Stimulated activated CD8-positive, alpha-beta memory T cell treated with anti-CD3 and anti-CD28 coated beads, Interleukin-15, amount 100 ng/mL, for 4 hours (primary cell): Measurements from ENCODE around the gene C1QTNF1.

Experiments
- DNase-seq, 2 donors: peaks; one replicate each; pipeline ENCODE4 v3.0.0-alpha.2; 2020; ENCODE audit warnings: low read depth in 2 of 2

The C1QTNF1 gene

DNA sequence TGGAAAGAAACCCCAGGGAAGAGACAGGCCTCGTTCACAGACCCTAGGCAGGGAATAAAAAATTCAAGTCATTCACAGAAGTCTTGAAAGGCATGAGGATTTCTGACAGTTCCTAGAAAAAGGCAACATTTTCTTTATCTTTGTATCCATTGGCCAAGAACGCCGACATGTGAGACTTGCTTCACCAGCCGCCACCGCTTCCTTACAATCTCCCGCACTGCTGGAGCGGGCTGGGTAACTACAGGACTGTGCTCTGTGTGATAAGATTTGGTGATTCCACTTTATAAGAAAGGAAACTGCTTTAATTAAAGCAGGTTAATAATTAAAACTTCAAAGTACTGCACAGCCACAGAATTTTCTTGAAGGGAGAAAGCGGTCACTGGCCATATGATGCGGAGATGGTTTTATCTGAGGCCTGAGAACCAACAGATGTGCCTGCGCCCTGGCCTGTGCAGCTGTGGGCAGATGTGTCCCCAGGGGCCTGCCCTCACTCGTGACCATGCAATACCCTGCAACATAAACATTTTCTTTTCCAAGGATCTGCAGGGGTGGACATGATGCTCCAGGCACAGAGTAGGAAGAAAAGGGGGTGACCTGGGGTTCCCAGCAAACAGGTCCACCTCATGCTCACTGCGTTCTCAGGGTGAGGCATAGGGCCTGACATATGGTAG, 31.3 kb upstream of the C1QTNF1 start:
- no peak for DNase-seq

GRCh38 chr17:78993241-78993956, 30.6 kb upstream of the C1QTNF1 start:
- no peak for DNase-seq

DNA sequence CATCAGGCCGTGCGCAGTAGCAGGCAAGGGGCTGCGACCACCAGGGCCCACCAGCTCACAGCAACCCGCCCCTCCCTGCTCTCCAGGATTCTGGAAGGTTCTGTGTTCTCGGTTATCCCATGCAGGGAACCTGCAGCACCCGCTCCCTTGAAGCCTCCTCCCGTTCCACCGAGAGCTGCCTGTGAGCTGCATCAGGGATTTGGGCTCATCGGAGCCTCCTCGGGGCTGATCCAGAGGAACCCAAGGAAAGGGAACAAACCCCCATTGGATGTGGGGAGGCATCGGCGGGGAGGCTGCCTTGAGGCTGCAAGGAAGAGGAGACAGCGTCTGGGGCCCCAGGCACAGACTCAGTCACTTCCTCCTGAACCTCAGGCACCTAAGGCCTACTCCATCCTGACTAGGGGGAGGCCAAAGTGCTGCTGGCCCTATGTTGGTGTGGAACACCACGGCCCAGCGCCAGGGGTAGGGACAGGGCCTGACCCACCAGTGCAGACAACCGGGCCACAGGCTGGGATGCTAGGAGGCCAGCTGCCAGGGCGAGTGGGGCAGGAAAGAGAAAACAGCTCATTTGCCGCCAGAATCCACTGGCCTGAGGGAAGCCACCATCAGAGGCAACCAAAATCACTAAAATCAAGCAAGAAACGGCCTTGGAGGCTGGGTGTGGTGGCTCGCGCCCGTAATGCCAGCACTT, 29.8 kb upstream of the C1QTNF1 start:
- DNase-seq: no peak

DNA sequence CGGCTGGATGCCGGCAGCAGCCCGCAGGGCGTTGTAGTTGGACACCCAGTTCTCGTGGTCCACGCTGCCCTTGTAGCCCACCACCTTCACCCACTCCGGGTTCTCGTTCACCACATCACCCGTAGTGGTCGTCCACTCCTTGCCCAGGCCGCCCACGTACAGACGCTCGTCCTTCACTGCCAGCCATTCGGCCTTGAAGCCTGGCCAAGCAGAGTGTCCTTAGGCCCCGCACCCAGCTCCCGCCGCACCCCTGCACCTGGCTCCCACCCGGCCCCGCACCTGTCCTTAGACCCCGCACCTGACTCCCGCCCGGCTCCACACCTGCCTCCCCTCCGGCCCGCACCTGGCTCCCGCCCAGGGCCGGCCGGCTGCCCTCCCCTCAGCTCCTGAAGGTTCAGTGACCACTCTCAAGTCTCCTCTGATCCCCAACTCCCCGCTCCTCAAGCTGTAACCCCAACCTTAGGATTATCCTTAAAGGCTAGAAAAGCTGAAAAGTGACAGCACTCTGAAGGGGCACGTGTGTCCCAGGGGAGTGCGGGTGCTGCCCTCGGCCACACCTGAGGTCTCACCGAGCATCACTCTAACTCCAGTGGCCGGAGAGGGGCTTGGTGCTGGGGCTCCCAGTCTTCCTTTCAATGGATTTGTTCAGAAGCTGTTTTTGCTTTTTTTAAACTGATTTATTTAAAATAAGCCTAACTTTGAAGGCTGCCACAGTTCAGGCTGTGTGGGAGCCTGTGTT, 28.8 kb upstream of the C1QTNF1 start:
- no peak for DNase-seq

- no peak for DNase-seq
Measured at GRCh38 chr17:78995761-78996451, 28.1 kb upstream of the C1QTNF1 start.

DNA sequence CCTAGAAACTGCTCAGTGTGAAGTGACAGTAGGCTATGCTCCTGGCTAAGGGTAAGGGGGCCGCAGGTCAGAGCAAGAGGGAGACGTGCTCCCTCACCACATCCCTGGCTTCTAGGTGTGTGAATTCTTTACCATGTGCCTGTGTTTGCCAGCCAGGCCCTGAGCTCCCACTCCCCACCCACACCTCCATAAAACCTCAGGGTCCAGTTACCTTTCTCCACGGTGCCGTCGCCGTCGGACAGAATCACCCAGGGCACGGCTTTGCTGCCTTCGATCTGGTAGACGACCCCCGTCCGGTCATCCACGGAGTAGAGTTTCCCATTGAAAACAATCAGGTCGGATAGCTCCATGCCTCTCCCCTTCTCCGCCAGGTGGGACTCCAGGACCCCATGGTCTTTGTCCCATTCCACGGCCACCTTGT, 27.2 kb upstream of the C1QTNF1 start:
- DNase-seq: no peak

DNA sequence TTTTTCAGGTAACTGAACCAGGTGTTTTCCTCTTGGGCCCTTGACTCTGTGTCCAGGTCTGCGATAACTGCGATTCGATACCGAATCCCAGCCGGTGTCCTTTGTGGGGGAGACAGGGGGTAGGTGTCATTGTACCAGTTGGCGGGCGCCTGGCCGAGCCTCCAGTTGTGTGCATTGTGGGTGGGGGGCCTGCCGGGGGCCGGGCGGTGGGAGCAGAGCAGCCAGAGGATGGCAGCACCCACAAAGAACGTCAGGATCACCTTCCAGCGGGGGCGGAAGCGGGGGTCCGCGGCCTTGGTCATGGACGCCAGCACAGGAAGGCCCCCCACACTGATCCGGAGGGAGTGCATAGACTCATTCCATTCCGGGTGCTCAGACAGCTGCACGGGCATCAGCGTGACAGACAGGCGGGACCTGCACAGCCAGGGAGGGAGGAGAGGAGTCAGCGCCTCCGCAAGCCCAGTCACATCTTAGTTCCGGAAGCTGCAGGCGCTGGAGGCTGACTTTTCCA, 26.7 kb upstream of the C1QTNF1 start:
- no peak for DNase-seq

DNA sequence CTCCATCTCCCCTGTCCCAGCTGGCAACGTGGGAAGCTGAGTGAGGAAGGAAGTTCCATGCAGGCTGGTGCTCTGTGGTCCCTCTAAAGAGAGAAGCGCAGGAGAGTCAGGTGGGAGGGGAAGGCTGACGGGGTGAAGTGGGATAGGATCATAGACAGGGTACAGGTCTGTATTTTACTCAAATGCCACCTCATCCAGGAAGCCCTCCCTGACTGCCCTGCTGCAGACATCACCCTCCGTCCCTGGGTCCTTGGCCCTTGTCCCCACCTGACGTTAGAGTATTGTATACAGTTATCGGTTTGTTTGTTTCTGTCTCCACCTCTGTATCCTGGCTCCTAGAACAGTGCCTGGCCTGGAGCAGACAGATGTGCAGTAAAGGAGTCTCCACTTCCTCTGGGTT, 26.1 kb upstream of the C1QTNF1 start:
- no peak for DNase-seq

- no peak for DNase-seq
Measured at GRCh38 chr17:78998311-78999055, 25.5 kb upstream of the C1QTNF1 start.

DNA sequence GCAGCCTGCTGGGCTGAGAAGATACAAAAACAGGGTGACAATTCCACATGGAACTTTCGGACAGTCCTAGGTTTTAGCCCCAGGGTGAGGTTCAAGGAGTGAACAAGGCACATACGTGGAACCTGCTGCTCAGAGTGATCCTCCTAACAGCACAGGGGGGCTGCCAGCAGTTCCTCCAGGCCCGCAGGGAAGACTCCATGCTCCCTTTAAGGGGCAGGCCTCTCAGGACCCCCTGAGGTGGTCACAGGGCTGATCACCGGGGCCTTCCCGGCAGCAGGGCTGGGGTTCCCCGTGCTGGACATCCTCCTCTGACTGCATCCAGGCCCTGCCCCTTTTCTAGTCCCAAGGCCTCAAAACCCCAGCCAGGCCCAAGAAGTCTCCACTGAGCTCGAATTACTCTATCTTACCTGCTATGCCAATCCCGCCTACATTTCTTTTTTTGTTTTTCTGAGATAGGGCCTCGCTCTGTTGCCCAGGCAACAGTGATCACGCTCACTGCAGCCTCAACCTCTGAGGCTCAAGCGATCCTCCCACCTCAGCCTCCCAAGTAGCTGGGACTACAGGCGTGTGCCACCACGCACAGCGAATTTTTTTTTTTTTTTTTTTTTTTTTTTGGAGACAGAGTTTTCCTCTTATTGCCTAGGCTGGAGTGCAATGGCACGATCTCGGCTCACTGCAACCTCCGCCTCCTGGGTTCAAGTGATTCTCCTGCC, 24.8 kb upstream of the C1QTNF1 start:
- no peak for DNase-seq

GRCh38 chr17:78999947-79000395, 24.0 kb upstream of the C1QTNF1 start:
- DNase-seq: no peak

DNA sequence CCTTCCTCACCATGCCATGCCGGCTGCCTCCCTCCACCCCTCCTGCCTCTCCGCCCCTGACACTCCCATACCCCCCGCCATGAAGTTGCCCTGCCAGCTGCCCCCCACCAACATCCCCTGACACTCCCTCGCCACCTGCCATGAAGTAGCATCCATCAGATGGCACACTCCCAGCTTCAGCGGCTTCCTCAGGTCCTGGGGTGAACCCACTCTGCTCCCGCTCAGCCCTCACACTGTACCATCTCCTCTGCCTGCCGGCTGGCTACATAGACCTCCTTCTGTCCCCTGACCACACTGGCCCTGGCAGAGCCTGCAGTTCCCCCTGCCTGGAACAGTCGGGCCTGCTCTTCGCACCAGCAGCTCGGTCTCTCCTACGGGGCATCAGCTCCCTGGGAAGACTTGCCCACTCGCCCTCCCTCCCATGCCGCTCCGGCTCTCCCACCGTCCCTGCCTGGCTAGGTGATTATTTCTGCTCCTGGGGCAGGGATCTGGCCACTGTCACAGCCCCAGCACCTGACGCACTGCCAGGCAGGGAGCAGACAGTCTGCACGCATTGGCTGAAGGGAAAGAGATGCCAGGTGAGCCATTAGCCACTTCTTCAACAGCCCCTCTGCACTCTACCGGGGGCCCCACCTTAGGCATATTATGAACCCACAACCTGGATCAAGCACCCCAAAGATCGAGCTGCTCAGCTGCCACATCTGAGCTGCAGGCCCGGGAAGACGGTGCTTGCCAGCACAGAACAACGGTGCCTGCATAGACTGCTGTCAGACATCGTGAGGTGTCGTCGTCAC, 23.4 kb upstream of the C1QTNF1 start:
- DNase-seq: no peak

DNA sequence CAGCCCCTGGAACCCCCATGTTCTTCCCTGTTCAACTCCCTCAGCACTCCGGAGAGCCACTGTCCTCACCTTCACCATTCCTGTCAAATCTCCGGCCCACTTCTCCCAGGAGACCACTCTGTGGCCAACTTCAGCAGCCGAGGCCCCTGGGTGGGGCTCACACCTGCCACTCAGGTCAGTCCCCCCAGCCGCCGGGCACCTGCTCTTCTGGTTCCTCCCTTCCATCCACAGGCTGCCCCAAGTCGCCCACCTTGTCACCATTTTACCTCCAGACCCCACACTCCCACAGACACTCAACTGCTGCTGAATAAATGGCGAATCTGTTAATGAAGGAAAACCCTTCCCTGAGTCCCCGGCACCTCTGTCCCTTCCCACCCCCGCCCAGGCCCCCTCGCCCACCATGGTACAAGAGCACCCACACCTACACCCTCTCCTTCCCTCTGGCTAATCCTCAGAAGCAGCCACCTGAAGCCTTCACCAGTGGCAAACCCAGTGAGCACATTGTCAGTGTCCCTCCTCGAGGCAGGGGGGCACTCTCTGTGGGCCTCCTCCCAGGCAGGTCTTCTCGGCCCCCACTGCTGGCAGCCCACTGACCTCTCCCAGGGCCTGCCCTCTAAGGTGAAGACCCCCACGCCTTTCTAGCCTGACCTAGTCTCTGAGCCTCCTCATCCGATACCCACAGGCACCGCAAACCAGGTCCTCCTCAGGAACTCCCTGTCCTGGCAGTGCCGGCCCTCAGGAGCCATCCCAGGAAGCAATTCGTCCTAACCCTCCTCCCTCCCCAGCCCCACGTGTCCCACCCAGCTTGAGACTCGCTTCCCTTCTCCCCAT, 22.6 kb upstream of the C1QTNF1 start:
- DNase-seq: no peak

DNA sequence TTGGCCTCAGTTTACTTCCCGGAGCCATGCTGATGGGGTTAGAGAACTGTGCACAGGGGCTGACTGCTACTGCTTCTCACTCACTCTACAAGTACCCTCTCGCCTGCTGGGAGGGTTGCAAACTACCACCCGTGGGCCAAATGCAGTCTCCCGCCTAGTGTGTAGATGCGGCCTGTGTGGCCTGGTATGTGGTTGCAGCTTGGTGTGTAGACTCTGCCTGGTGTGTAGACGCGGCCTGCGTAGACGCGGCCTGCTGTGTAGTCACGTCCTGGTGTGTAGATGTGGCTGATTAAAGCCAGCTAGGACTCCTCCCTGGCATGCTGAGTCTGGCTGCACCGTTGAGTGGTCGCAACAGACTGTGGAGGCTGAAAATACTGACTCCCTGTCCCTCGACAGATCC, 21.7 kb upstream of the C1QTNF1 start:
- no peak for DNase-seq

DNA sequence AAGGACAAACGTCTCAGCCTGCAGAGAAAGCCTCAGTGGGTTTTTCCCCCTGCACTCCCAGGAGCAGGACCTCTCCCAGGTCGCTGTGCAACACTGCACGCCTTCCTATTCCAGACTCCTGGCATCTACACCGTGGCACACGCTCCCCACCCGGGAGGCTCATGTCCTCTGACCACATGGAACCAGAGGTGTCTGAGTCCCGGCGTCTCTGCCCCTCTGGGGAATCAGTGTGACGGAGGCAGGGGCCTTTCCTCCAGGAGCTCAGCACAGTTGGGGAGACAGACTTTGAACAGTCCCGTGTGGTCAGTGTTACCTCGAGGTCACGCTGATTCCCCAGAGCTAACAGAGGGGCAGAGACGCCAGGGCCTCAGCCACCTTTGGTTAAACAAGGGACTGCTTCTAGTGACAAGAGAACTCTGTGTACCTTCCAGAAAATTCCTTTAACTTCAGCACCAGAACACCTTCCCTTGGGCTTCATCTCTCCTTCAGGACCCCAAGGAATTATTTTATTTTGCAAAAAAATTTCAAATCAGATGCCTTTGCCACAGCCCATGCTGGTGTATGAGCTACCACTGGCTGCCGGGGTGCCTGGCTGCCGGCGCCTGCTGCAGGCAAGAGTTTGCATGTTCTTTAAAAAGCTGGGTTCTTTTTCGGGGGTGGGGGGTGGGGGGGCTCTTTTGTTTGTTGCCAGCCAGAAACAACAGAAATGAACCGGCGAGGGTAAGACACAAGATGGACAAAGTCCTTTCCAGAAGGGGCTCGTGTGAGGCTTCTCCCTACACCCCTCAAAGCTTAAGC, 21.0 kb upstream of the C1QTNF1 start:
- no peak for DNase-seq

DNA sequence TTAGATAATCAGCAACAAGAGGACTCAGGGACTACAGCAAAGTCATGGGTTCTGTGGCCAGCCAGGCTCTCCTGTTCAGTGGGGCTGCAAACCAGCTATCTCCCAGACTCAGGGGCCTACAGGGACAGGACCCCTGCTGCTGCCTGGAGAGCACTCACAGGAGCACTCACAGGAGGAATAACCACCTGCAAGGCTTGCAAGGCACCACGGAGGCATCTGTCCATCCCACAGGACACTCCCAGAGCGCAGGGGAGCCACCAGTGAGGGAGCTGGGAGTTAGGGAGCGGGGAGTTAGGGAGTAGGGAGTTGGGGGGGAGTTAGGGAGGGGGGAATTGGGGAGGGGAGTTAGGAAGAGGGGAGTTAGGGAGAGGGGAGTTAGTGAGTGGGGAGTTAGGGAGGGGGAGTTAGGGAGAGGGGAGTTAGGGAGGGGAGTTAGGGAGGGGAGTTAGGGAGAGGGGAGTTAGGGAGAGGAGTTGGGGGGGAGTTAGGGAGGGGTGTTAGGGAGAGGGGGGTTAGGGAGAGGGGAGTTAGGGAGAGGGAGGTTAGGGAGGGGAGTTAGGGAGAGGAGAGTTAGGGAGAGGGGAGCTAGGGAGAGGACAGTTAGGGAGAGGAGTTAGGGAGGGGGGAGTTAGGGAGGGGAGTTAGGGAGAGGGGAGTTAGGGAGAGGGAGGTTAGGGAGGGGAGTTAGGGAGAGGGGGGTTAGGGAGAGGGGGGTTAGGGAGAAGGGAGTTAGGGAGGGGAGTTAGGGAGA, 20.1 kb upstream of the C1QTNF1 start:
- DNase-seq: no peak
